ENCODE measurements around the gene LNP1. TPM values are rescaled to one million over a fixed set of nuclear protein-coding genes. Genes with fewer than 3 reads are reported as not detected.

Gene LNP1, protein sequence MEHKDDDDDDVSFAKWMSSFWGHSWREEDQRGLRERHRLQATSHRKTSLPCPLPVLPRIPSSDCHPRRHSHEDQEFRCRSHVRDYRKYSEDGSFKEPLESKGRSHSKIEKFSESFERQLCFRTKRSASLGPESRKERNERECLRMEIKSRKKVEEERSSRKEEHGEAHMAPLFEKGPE
- total RNA-seq, result 10.0 TPM

GRCh38 chr3:100400780-100401673, at the start of gene LNP1, which contains the start of gene TOMM70:
LNP1 (plus strand) TSS chr3:100401539; CDS start chr3:100429730, 28,191 bp downstream.
TOMM70 (minus strand) TSS chr3:100401089; CDS start chr3:100400949, 140 bp downstream.

GRCh38 chr3:100492059-100493006, 91.0 kb downstream of the LNP1 start, which contains the start of gene TMEM45A:
TMEM45A (plus strand) TSS chr3:100492619; CDS start chr3:100555212, 62,593 bp downstream.

Other genes with a start within 250 kb of the LNP1 start
- 58.5 TPM for gene TBC1D23, start 140.5 kb upstream of the LNP1 start, total RNA-seq
- 26.3 TPM for gene NIT2, start 66.8 kb upstream of the LNP1 start, total RNA-seq
- gene TOMM70, start 450 bp upstream of the LNP1 start, total RNA-seq, result 104 TPM
- gene TMEM45A, start 91.1 kb downstream of the LNP1 start, total RNA-seq, result 1.6 TPM
- not detected for gene ADGRG7, start 208.1 kb downstream of the LNP1 start, total RNA-seq

Measured in parietal lobe (tissue), 1 donor.